Epithelial cell of esophagus (primary cell): Measurements from ENCODE around the gene AUH.

ENCODE experiments used
- DNase-seq: peaks from one replicate; pipeline ENCODE4 v3.0.0; 2010; ENCODE audit warnings: low read depth
- H3K4me3 ChIP-seq: 2 replicates; pipeline ENCODE4 v1.5.1; 2011; ENCODE audit warnings: mild to moderate bottlenecking, low read length, control low read depth
- TF ChIP-seq, protein P1 (sequence below): IDR thresholded peaks from 2 replicates; pipeline ENCODE4 v1.5.1; 2011; ENCODE audit warnings: low read depth, mild to moderate bottlenecking, low read length, control low read depth, inconsistent platforms; ENCODE audit not compliant: insufficient read depth; ENCODE audit errors: missing control alignments

AUH gene

DNA sequence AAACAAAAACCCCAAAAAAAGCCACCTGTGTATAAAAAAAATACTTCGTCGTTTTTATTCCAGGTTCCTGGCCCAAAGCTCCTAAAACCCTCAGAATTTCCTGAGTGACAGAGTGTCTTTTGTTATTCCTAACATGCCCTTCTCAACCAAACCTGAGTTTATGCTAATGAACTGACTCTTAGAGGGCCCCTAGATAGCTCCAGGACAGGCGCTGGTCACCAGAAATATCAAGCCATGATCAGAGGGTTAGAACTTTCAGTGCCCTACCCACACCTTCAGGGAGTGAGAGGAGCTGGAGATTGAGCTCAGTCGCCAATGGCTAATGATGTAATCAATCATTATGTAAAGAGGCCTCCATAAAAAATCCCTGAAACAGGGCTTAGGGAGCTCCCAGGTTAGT is 15.7 kb downstream of the AUH start:
- DNase-seq: no peak
- no peak overlapping the region for H3K4me3 ChIP-seq
- TF ChIP-seq, protein P1, sequence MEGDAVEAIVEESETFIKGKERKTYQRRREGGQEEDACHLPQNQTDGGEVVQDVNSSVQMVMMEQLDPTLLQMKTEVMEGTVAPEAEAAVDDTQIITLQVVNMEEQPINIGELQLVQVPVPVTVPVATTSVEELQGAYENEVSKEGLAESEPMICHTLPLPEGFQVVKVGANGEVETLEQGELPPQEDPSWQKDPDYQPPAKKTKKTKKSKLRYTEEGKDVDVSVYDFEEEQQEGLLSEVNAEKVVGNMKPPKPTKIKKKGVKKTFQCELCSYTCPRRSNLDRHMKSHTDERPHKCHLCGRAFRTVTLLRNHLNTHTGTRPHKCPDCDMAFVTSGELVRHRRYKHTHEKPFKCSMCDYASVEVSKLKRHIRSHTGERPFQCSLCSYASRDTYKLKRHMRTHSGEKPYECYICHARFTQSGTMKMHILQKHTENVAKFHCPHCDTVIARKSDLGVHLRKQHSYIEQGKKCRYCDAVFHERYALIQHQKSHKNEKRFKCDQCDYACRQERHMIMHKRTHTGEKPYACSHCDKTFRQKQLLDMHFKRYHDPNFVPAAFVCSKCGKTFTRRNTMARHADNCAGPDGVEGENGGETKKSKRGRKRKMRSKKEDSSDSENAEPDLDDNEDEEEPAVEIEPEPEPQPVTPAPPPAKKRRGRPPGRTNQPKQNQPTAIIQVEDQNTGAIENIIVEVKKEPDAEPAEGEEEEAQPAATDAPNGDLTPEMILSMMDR: no peak

DNA sequence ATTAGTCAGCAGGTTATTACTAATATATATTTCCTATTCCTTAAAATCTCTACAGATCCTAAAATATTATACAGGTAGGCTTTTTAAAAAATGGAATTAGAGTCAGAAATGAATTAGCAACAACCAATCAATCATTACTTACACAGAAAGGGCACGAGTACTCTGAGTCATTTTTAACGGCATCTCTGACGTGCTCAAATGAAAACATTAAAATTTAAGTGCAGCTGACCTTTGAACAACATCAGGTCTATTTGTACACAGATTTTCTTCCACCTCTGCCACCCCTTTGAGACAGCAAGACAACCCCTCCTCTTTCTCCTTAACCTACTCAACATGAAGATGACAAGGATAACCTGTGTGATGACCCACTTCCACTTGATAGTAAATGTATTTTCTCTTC is 19.1 kb downstream of the AUH start:
- DNase-seq: no peak
- TF ChIP-seq, protein P1: no peak
- H3K4me3 ChIP-seq: no peak overlapping the region

DNA sequence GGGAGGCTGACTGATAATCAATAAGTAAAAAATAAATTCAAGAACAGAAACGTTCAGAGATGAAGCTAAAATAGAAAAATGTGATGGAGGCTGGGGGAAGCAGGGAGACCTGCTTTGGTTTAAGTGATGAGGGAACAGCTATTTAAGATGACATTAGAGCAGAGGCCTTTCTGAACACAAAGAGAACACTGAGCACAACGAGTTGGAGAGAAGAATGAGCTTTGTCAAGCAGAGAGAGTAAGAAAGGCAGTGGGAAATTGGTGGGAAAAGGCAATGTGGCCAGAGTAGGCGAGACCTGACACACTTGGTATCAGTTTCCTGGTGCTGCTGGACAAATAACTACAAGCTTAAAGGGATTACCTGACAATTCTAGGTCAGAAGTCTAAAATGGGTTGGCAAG is 20.0 kb downstream of the AUH start:
- DNase-seq: no peak
- TF ChIP-seq, protein P1: no peak
- no peak overlapping the region for H3K4me3 ChIP-seq

DNA sequence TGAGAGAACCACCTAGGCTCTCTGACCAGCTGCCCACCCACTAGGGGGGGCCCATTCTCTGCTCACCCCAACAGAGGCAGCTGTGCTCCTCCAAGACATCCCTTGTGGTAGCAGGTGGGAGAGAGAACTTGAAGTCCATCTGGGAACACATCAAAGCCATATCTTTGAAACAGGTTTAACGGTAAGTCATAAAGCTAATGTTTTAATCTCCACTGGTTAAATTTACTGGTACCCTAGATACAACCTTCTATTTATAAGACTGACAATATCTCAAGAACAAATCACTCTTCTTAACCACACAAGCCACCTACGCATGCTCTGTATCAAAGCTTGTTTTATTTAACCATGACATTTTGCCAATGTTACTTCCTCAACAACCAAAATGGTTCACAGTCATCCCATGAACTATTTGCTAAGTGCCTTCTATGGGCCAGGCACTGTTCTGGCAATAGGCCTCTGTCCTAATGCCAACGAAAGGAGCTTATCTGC is 20.4 kb downstream of the AUH start:
- TF ChIP-seq, protein P1: no peak
- H3K4me3 ChIP-seq: no peak overlapping the region
- no peak for DNase-seq

- no peak overlapping the region for H3K4me3 ChIP-seq
- no peak for DNase-seq
- TF ChIP-seq, protein P1: no peak
Measured at GRCh38 chr9:91340395-91340967, 21.2 kb downstream of the AUH start.

- TF ChIP-seq, protein P1: no peak
Measured at GRCh38 chr9:91338681-91339080, 23.0 kb downstream of the AUH start.

DNA sequence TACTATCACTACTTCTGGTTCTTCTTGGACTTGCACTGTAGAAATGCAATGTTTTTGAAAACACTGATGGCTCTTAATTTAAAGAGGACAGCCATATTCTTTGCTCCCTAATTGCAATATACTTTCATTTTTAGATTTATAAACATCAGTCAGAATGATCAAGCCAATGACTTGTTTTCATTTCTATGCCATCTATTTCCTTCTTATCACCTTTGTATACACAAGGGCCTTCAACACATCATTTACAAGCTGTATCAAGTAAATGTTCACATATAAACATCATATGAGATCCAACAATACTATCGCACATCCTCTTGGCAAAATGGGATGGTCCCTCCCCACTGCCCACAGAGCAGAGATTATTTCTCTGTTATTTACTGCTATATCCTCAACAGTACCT is 24.9 kb downstream of the AUH start:
- DNase-seq: no peak
- no peak overlapping the region for H3K4me3 ChIP-seq
- TF ChIP-seq, protein P1: no peak

More at GRCh38 chr9:91338681-91339080, 23.0 kb downstream of the AUH start:
- H3K4me3 ChIP-seq: no peak overlapping the region
- DNase-seq: no peak
